ENCODE results near the gene FAF1.
A peak's percentile ranks its signal among the peaks of the same experiment; 100 is the strongest.
"Not testable (repeated sequence)": the region's sequence is repeated elsewhere in the genome, so short reads cannot be mapped to it uniquely, and the experiment has no call there.

The FAF1 gene

GRCh38 chr1:50910356-50910755 is 49.7 kb downstream of the FAF1 start:
- DNase-seq (ENCODE audit: low read depth in 2 of 2), result not testable (repeated sequence)

GRCh38 chr1:50907610-50908009 is 52.5 kb downstream of the FAF1 start:
- not testable (repeated sequence) for DNase-seq (ENCODE audit: low read depth in 2 of 2)

- DNase-seq (ENCODE audit: low read depth in 2 of 2), result not testable (repeated sequence)
Observed at GRCh38 chr1:50906050-50906449, 54.0 kb downstream of the FAF1 start.

GRCh38 chr1:50902419-50902818 is 57.6 kb downstream of the FAF1 start:
- no peak for DNase-seq (ENCODE audit: low read depth in 2 of 2)

GRCh38 chr1:50901872-50902271 is 58.2 kb downstream of the FAF1 start:
- no peak for DNase-seq (ENCODE audit: low read depth in 2 of 2)

GRCh38 chr1:50898773-50899172 is 61.3 kb downstream of the FAF1 start:
- DNase-seq (ENCODE audit: low read depth in 2 of 2), result no peak

GRCh38 chr1:50894340-50894739 is 65.7 kb downstream of the FAF1 start:
- no peak for DNase-seq (ENCODE audit: low read depth in 2 of 2)

GRCh38 chr1:50893466-50893865 is 66.6 kb downstream of the FAF1 start:
- no peak for DNase-seq (ENCODE audit: low read depth in 2 of 2)

GRCh38 chr1:50887555-50887954 is 72.5 kb downstream of the FAF1 start:
- DNase-seq (ENCODE audit: low read depth in 2 of 2), result not testable (repeated sequence)

GRCh38 chr1:50880373-50880772 is 79.7 kb downstream of the FAF1 start:
- DNase-seq (ENCODE audit: low read depth in 2 of 2), result no peak

GRCh38 chr1:50879137-50879536 is 80.9 kb downstream of the FAF1 start:
- DNase-seq (ENCODE audit: low read depth in 2 of 2), result no peak

GRCh38 chr1:50878434-50878833 is 81.6 kb downstream of the FAF1 start:
- no peak for DNase-seq (ENCODE audit: low read depth in 2 of 2)

GRCh38 chr1:50877641-50878040 is 82.4 kb downstream of the FAF1 start:
- DNase-seq (ENCODE audit: low read depth in 2 of 2), result no peak

GRCh38 chr1:50873458-50874187 is 86.4 kb downstream of the FAF1 start:
- peak; percentile 10 to 40 for DNase-seq (ENCODE audit: low read depth in 2 of 2)

GRCh38 chr1:50864845-50865244 is 95.2 kb downstream of the FAF1 start:
- DNase-seq (ENCODE audit: low read depth in 2 of 2), result not testable (repeated sequence)

- DNase-seq (ENCODE audit: low read depth in 2 of 2), result no peak
Observed at GRCh38 chr1:50861772-50862171, 98.3 kb downstream of the FAF1 start.

- DNase-seq (ENCODE audit: low read depth in 2 of 2), result no peak
Observed at GRCh38 chr1:50860702-50861101, 99.4 kb downstream of the FAF1 start.

- DNase-seq (ENCODE audit: low read depth in 2 of 2), result no peak
Observed at GRCh38 chr1:50860256-50860655, 99.8 kb downstream of the FAF1 start.

GRCh38 chr1:50859657-50860056 is 100.4 kb downstream of the FAF1 start:
- DNase-seq (ENCODE audit: low read depth in 2 of 2), result no peak

- no peak for DNase-seq (ENCODE audit: low read depth in 2 of 2)
Observed at GRCh38 chr1:50858761-50859160, 101.3 kb downstream of the FAF1 start.

- DNase-seq (ENCODE audit: low read depth in 2 of 2), result no peak
Observed at GRCh38 chr1:50857702-50858101, 102.4 kb downstream of the FAF1 start.

GRCh38 chr1:50853325-50853724 is 106.7 kb downstream of the FAF1 start:
- no peak for DNase-seq (ENCODE audit: low read depth in 2 of 2)

GRCh38 chr1:50852889-50853288 is 107.2 kb downstream of the FAF1 start:
- no peak for DNase-seq (ENCODE audit: low read depth in 2 of 2)

GRCh38 chr1:50851466-50851865 is 108.6 kb downstream of the FAF1 start:
- no peak for DNase-seq (ENCODE audit: low read depth in 2 of 2)
